K562 (cell line): Measurements from ENCODE around the gene USP49. TPM values are rescaled to one million over a fixed set of nuclear protein-coding genes. Genes with fewer than 3 reads are reported as not detected.

ENCODE experiments used
- NBN ChIP-seq: fragments of 450-650 bp; IDR thresholded peaks from 2 replicates; pipeline ENCODE4 v1.6.1; 2016; ENCODE audit warnings: low read depth, mild to moderate bottlenecking
- TCF7 ChIP-seq: sonication (generic); IDR thresholded peaks from 2 replicates; pipeline ENCODE4 v1.6.1; 2016; ENCODE audit warnings: antibody characterized with exemption, borderline replicate concordance
- TRIM25 ChIP-seq: fragments of 450-650 bp; IDR thresholded peaks from 2 replicates; pipeline ENCODE4 v1.7.0; 2016; ENCODE audit warnings: borderline replicate concordance
- polyA plus RNA-seq, 8 experiments: library from polyadenylated mRNA; depleted of rRNA in 4 of 8; stranded (reverse) in 5 of 8; unstranded in 3 of 8; fragments of >200 nt; fragmentation: Nextera tagmentation in 2 of 8; fragmentation: Illumina TruSeq in 1 of 8; extraction: Ambion mirVana in 2 of 8; extraction: Trizol in 1 of 8; gene quantifications; 2 replicates each; pipeline versions ENCODE4 v1.2.1 to v1.2.3, GENCODE V29; 2011 to 2014; ENCODE audit warnings: inconsistent platforms in 1 of 8, missing spikeins in 1 of 8
- total RNA-seq, 7 experiments: library from RNA; depleted of rRNA in 6 of 7; stranded (reverse); fragments of >200 nt in 6 of 7; fragmentation: Illumina TruSeq in 2 of 7; extraction: Trizol in 2 of 7; gene quantifications; 2 replicates each; pipeline versions ENCODE4 v1.2.1 to v1.2.3, GENCODE V29; 2011 to 2021; ENCODE audit warnings: low replicate concordance in 1 of 7
- TF ChIP-seq, protein P1 (sequence below): fragments of 450-650 bp; IDR thresholded peaks from 2 replicates; pipeline ENCODE4 v1.6.1; 2016; ENCODE audit warnings: mild to moderate bottlenecking, moderate library complexity

USP49 gene
- total and polyA plus RNA-seq, 9 of the 15 experiments (the other 6 are each of a cell fraction or from before 2014, with no cell fraction given): 1.0 to 9.9 (median 6.5) TPM

DNA sequence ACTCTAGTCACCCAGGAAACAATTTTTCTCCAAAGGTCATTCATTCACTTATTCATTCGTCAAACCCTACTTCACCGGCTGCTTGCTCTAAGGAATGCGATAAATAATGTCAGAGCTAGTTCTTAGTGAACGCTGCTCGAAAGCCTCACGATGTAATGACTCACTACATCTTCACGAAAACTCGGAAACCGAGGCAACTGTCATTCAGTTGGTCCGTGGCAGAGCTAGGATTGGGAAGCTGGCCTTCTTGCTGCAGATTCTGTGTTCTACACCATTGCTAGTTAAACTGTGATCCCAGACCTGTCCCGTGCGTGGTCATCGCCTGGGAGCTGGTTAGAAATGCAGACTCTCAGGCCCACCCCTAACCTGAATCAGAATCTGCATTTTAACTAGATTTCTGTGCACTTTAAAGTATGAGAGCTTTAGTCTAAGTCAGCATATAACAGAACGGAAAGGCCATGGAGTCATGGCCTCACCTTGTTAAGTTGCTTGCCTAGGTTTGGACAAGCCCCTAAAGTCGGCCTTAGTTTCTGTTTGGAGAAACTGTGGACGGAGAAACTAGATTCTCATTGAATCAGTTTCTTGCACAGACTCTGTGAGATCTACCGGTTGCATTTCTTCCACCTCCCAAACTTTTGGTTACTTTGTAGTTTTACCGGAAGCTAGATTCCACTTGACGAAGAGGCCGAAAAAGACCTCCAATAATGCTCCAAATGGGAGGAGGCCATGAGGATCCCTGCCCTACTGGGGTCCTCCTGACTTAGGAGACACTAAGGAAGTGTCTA is 47.1 kb upstream of the USP49 start (continued):
- TF ChIP-seq NBN: peak; percentile 18; the same call in 1 of the 2 replicates
- TF ChIP-seq TRIM25: no peak
- TF ChIP-seq, protein P1, sequence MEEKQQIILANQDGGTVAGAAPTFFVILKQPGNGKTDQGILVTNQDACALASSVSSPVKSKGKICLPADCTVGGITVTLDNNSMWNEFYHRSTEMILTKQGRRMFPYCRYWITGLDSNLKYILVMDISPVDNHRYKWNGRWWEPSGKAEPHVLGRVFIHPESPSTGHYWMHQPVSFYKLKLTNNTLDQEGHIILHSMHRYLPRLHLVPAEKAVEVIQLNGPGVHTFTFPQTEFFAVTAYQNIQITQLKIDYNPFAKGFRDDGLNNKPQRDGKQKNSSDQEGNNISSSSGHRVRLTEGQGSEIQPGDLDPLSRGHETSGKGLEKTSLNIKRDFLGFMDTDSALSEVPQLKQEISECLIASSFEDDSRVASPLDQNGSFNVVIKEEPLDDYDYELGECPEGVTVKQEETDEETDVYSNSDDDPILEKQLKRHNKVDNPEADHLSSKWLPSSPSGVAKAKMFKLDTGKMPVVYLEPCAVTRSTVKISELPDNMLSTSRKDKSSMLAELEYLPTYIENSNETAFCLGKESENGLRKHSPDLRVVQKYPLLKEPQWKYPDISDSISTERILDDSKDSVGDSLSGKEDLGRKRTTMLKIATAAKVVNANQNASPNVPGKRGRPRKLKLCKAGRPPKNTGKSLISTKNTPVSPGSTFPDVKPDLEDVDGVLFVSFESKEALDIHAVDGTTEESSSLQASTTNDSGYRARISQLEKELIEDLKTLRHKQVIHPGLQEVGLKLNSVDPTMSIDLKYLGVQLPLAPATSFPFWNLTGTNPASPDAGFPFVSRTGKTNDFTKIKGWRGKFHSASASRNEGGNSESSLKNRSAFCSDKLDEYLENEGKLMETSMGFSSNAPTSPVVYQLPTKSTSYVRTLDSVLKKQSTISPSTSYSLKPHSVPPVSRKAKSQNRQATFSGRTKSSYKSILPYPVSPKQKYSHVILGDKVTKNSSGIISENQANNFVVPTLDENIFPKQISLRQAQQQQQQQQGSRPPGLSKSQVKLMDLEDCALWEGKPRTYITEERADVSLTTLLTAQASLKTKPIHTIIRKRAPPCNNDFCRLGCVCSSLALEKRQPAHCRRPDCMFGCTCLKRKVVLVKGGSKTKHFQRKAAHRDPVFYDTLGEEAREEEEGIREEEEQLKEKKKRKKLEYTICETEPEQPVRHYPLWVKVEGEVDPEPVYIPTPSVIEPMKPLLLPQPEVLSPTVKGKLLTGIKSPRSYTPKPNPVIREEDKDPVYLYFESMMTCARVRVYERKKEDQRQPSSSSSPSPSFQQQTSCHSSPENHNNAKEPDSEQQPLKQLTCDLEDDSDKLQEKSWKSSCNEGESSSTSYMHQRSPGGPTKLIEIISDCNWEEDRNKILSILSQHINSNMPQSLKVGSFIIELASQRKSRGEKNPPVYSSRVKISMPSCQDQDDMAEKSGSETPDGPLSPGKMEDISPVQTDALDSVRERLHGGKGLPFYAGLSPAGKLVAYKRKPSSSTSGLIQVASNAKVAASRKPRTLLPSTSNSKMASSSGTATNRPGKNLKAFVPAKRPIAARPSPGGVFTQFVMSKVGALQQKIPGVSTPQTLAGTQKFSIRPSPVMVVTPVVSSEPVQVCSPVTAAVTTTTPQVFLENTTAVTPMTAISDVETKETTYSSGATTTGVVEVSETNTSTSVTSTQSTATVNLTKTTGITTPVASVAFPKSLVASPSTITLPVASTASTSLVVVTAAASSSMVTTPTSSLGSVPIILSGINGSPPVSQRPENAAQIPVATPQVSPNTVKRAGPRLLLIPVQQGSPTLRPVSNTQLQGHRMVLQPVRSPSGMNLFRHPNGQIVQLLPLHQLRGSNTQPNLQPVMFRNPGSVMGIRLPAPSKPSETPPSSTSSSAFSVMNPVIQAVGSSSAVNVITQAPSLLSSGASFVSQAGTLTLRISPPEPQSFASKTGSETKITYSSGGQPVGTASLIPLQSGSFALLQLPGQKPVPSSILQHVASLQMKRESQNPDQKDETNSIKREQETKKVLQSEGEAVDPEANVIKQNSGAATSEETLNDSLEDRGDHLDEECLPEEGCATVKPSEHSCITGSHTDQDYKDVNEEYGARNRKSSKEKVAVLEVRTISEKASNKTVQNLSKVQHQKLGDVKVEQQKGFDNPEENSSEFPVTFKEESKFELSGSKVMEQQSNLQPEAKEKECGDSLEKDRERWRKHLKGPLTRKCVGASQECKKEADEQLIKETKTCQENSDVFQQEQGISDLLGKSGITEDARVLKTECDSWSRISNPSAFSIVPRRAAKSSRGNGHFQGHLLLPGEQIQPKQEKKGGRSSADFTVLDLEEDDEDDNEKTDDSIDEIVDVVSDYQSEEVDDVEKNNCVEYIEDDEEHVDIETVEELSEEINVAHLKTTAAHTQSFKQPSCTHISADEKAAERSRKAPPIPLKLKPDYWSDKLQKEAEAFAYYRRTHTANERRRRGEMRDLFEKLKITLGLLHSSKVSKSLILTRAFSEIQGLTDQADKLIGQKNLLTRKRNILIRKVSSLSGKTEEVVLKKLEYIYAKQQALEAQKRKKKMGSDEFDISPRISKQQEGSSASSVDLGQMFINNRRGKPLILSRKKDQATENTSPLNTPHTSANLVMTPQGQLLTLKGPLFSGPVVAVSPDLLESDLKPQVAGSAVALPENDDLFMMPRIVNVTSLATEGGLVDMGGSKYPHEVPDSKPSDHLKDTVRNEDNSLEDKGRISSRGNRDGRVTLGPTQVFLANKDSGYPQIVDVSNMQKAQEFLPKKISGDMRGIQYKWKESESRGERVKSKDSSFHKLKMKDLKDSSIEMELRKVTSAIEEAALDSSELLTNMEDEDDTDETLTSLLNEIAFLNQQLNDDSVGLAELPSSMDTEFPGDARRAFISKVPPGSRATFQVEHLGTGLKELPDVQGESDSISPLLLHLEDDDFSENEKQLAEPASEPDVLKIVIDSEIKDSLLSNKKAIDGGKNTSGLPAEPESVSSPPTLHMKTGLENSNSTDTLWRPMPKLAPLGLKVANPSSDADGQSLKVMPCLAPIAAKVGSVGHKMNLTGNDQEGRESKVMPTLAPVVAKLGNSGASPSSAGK: no peak
- TF ChIP-seq TCF7: no peak
